Gastroesophageal sphincter (tissue), 4 donors: ENCODE data around the gene LARP1. TPM values are rescaled to one million over a fixed set of nuclear protein-coding genes. Genes with fewer than 3 reads are reported as not detected.

Experiments
- ATAC-seq: fragments of 150-250 bp; one replicate; pipeline ENCODE4 v1.9.1; 2016; ENCODE audit warnings: mild to moderate bottlenecking, moderate library complexity
- H3K27ac ChIP-seq, 4 donors: fragments of 200-600 bp; sonication (generic) in 3 of 4; 1 replicate in 3 of 4; 2 replicates in 1 of 4; pipeline ENCODE4 v1.5.1; 2016 to 2019
- H3K27me3 ChIP-seq: fragments of 200-600 bp; sonication (generic); one replicate; pipeline ENCODE4 v1.5.1; 2019
- H3K36me3 ChIP-seq, 2 donors: fragments of 200-600 bp; sonication (generic); one replicate each; pipeline ENCODE4 v1.5.1; 2019; ENCODE audit warnings: control low read depth in 1 of 2
- H3K4me1 ChIP-seq, 3 donors: fragments of 200-600 bp; sonication (generic); 1 replicate in 2 of 3; 2 replicates in 1 of 3; pipeline ENCODE4 v1.5.1; 2016 to 2019; ENCODE audit warnings: control low read depth in 2 of 3
- H3K4me3 ChIP-seq, 2 donors: fragments of 200-600 bp; sonication (generic); one replicate each; pipeline ENCODE4 v1.5.1; 2019; ENCODE audit warnings: mild to moderate bottlenecking in 1 of 2, moderate library complexity in 1 of 2
- H3K9me3 ChIP-seq, 3 donors: fragments of 200-600 bp; sonication (generic); one replicate each; pipeline ENCODE4 v1.5.1; 2017 to 2019; ENCODE audit warnings: control low read depth in 2 of 3
- EP300 ChIP-seq: sonication (generic); formaldehyde crosslinking; IDR thresholded peaks from one replicate; pipeline ENCODE4 v1.6.1; 2017; ENCODE audit warnings: antibody characterized with exemption, mild to moderate bottlenecking
- POLR2A ChIP-seq, 2 donors: fragments of 450-650 bp; IDR thresholded peaks; one replicate each; pipeline ENCODE4 v1.6.1; 2017; ENCODE audit warnings: antibody characterized with exemption in 2 of 2, mild to moderate bottlenecking in 2 of 2, moderate library complexity in 1 of 2
- POLR2AphosphoS5 ChIP-seq: sonication (generic); formaldehyde crosslinking; IDR thresholded peaks from one replicate; pipeline ENCODE4 v1.6.1; 2017; ENCODE audit warnings: antibody characterized with exemption
- WGBS, 2 donors: methylation state at CpG; one replicate each; pipeline ENCODE4 v1.1.5; 2018; ENCODE audit warnings: low coverage in 1 of 2; 5-methylcytosine and 5-hydroxymethylcytosine counted together
- total RNA-seq, 4 donors: library from RNA; depleted of rRNA; stranded (reverse); fragments of >200 nt; gene quantifications; one replicate each; pipeline ENCODE4 v1.1.0, GENCODE V29; 2016
- TF ChIP-seq, protein P1 (sequence below), 4 experiments: fragments of 200-600 bp in 2 of 4; fragments of 450-650 bp in 2 of 4; sonication (generic) in 1 of 4; IDR thresholded peaks; one replicate each; pipeline ENCODE4 v1.5.1; 2017 to 2019; ENCODE audit warnings: antibody characterized with exemption in 4 of 4, mild to moderate bottlenecking in 2 of 4, moderate library complexity in 2 of 4

Gene LARP1
- total RNA-seq, 4 donors from 2014 or later, result 64.6 to 118 (median 80.1) TPM

DNA sequence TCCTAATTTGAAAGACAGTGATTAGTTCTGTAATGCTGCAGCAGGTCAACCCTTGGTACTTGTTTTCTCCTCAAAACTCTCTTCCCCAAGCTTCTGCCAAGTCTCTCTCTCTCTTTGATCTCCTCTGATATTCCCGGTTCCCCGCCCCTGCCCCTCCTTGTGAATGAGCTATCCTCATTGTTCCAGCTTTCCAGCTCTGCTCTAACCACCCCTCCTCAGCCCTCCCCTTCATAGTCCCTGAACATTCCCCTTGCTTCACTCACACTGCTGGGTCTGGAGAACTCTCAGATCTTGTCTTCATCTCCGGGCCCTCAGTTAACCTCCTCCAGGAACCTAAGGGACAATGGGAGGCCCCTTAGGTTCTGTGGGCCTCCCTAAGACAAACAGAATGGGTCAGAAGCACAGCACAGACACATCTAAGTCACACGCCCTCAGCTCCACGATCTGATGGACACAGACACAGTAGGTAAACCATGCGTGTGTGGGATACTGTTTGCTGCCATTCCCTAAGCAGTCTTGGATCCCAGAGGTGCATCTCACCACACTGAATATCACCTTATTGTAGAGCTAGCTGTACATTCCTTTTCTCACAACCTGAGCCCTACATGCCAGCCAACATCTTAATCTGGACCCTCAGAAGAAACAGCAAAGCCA is 17.4 kb upstream of the LARP1 start:
- ATAC-seq, result no peak
- TF ChIP-seq, protein P1, sequence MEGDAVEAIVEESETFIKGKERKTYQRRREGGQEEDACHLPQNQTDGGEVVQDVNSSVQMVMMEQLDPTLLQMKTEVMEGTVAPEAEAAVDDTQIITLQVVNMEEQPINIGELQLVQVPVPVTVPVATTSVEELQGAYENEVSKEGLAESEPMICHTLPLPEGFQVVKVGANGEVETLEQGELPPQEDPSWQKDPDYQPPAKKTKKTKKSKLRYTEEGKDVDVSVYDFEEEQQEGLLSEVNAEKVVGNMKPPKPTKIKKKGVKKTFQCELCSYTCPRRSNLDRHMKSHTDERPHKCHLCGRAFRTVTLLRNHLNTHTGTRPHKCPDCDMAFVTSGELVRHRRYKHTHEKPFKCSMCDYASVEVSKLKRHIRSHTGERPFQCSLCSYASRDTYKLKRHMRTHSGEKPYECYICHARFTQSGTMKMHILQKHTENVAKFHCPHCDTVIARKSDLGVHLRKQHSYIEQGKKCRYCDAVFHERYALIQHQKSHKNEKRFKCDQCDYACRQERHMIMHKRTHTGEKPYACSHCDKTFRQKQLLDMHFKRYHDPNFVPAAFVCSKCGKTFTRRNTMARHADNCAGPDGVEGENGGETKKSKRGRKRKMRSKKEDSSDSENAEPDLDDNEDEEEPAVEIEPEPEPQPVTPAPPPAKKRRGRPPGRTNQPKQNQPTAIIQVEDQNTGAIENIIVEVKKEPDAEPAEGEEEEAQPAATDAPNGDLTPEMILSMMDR (IDR thresholded peaks at IDR 0.05), result no peak
- TF ChIP-seq POLR2A (IDR thresholded peaks at IDR 0.05), result no peak
- no peak for TF ChIP-seq EP300
- TF ChIP-seq POLR2AphosphoS5, result no peak
- Histone ChIP-seq H3K27me3 (no peaks in the 10 kb centered on the region), H3K9me3 (no peaks in the 10 kb centered on the region), H3K36me3 (no peaks in the 10 kb centered on the region), H3K4me1 (peaks cover 0 to 22% (median 14%) of the 10 kb centered on the region in 3 donors), H3K4me3 (no peak overlapping the region), H3K27ac (no peak overlapping the region)
- 48 to 69% methylated on average over 2 to 3 of the region's 6 CpGs for WGBS, 2 donors

GRCh38 chr5:154740483-154740882 is 14.7 kb upstream of the LARP1 start:
- Histone ChIP-seq H3K36me3 (no peaks in the 10 kb centered on the region), H3K27me3 (no peaks in the 10 kb centered on the region), H3K9me3 (no peaks in the 10 kb centered on the region), H3K4me1 (peaks cover 0 to 22% (median 14%) of the 10 kb centered on the region in 3 donors), H3K4me3 (no peak overlapping the region), H3K27ac (peak overlapping the region in 3 of 4 donors; percentile 67 to 77 (median 69))
- TF ChIP-seq, protein P1 (IDR thresholded peaks at IDR 0.05), result no peak
- peak; percentile 43 for TF ChIP-seq POLR2AphosphoS5
- WGBS, 2 donors, result 44% methylated on average over 2 of the region's 2 CpGs; no CpG with 5 or more reads in 1 of the 2 donors
- ATAC-seq, result peak; percentile 88

- H3K4me3 ChIP-seq, result no peak overlapping the region
- peak; percentile 76 for ATAC-seq
Measured at GRCh38 chr5:154740957-154741356, 14.2 kb upstream of the LARP1 start.

DNA sequence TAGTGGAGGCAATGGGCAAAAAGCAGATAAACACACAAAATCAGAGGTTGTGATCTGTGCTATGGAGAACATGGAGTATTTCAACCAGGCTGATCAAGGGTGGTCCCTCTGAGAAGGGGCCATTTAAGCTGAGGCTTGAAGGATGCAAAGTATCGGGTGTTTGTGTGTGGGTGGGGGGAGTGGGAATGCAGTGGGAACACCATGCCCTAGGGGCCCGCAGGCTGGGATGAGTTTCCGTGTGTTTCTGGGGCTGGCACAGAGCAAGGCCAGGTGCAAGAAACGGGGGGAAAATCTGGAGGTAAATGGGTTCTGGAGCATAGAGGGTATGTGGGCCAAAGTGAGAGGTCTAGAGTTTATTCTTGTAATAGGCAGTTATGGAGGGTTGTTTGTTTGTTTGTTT is 13.8 kb upstream of the LARP1 start:
- no peaks in the 10 kb centered on the region for H3K9me3 ChIP-seq
- H3K27ac ChIP-seq, result peak overlapping the region in 3 of 4 donors; percentile 67 to 77 (median 69)
- WGBS, 2 donors, result 73 to 94% methylated on average over 3 to 4 of the region's 4 CpGs

More at GRCh38 chr5:154740957-154741356, 14.2 kb upstream of the LARP1 start:
- H3K27ac ChIP-seq, result peak overlapping the region in 3 of 4 donors; percentile 67 to 77 (median 69)
- H3K9me3 ChIP-seq, result no peaks in the 10 kb centered on the region
- no peak for TF ChIP-seq EP300
- no peak for TF ChIP-seq POLR2A (IDR thresholded peaks at IDR 0.05)
- TF ChIP-seq, protein P1 (IDR thresholded peaks at IDR 0.05), result no peak
- no peak for TF ChIP-seq POLR2AphosphoS5
- no CpG with 5 or more reads among the region's 5 CpGs for WGBS, 2 donors
- H3K27me3 ChIP-seq, result no peaks in the 10 kb centered on the region
- H3K4me1 ChIP-seq, result peaks cover 0 to 22% (median 14%) of the 10 kb centered on the region in 3 donors
- no peaks in the 10 kb centered on the region for H3K36me3 ChIP-seq

More for the DNA sequence above, 13.8 kb upstream of the LARP1 start:
- peaks cover 0 to 22% (median 14%) of the 10 kb centered on the region in 3 donors for H3K4me1 ChIP-seq
- H3K4me3 ChIP-seq, result no peak overlapping the region
- TF ChIP-seq POLR2A (IDR thresholded peaks at IDR 0.05), result no peak
- TF ChIP-seq EP300, result no peak
- no peak for TF ChIP-seq POLR2AphosphoS5
- TF ChIP-seq, protein P1 (IDR thresholded peaks at IDR 0.05), result no peak
- no peak for ATAC-seq
- H3K36me3 ChIP-seq, result no peaks in the 10 kb centered on the region
- no peaks in the 10 kb centered on the region for H3K27me3 ChIP-seq
